ENCODE results near the gene PDPK1.

PDPK1 gene

GRCh38 chr16:2586901-2587480, 49.2 kb downstream of the PDPK1 start:
- TF ChIP-seq, protein P1, sequence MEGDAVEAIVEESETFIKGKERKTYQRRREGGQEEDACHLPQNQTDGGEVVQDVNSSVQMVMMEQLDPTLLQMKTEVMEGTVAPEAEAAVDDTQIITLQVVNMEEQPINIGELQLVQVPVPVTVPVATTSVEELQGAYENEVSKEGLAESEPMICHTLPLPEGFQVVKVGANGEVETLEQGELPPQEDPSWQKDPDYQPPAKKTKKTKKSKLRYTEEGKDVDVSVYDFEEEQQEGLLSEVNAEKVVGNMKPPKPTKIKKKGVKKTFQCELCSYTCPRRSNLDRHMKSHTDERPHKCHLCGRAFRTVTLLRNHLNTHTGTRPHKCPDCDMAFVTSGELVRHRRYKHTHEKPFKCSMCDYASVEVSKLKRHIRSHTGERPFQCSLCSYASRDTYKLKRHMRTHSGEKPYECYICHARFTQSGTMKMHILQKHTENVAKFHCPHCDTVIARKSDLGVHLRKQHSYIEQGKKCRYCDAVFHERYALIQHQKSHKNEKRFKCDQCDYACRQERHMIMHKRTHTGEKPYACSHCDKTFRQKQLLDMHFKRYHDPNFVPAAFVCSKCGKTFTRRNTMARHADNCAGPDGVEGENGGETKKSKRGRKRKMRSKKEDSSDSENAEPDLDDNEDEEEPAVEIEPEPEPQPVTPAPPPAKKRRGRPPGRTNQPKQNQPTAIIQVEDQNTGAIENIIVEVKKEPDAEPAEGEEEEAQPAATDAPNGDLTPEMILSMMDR (IDR thresholded peaks at IDR 0.05) = no peak
- no peak for TF ChIP-seq ZFX (IDR thresholded peaks at IDR 0.05; ENCODE audit: borderline replicate concordance)
- no peak overlapping the region for H3K27ac ChIP-seq

DNA sequence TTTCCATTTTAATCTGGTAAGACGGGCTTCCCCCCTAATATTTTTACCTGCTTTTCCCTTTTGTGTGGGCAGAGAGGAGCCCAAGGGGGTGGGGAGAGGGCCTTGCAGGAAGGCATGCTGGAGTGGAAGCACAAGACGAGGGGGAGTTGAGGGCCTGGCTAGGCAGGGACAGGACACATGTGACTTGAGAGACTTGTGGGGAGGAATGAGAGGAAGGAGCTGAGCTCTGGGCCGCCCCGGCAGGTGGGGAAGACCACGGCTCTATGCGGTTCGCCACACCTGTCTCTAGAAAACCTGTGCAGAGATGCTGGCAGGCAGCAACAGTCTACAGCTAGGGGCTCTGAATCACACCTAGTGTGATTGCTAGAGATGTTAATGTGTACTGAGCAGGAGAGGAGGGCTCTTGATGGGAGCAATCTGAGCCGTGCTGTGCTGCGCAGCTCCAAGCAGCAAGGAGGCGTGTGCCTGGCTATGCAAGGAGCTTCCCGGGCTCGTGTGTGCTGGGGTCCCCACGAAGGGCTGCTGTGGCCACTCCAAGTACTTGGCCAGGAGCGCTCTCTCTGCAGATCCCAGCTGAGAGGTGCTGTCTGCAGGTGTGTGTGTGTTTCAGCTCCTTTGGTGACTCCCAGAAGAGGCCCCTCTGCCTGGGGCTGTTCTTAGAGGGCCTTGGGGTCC, 50.2 kb downstream of the PDPK1 start:
- TF ChIP-seq, protein P1 (IDR thresholded peaks at IDR 0.05) = no peak
- no peak for TF ChIP-seq ZFX (IDR thresholded peaks at IDR 0.05; ENCODE audit: borderline replicate concordance)

GRCh38 chr16:2591476-2592240, 53.8 kb downstream of the PDPK1 start:
- TF ChIP-seq, protein P1 (IDR thresholded peaks at IDR 0.05) = no peak
- TF ChIP-seq ZFX (IDR thresholded peaks at IDR 0.05; ENCODE audit: borderline replicate concordance) = no peak
- no peak overlapping the region for H3K27ac ChIP-seq

More for the DNA sequence above, 50.2 kb downstream of the PDPK1 start:
- no peak overlapping the region for H3K27ac ChIP-seq

DNA sequence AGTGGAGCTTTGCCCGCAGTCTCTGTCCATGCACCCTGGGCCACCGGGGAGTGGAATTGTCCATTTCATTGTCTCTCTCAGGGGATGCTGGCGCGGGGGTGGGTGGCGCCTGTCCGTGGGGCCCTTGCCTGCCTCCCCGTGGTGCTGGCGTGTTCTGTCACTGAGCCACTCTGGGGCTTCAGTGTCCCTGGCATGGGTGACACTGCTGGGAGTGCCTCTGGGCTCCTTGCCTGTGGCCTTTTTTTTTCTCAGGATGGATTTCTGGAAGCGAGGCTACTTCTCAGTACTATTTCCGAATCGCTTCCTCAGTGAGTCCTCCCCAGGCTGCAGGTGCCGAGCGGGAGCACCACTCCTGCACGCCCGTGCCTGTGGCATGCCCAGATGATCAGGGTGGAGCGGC, 55.0 kb downstream of the PDPK1 start:
- no peak overlapping the region for H3K27ac ChIP-seq
- TF ChIP-seq, protein P1 (IDR thresholded peaks at IDR 0.05) = no peak
- TF ChIP-seq ZFX (IDR thresholded peaks at IDR 0.05; ENCODE audit: borderline replicate concordance) = no peak

DNA sequence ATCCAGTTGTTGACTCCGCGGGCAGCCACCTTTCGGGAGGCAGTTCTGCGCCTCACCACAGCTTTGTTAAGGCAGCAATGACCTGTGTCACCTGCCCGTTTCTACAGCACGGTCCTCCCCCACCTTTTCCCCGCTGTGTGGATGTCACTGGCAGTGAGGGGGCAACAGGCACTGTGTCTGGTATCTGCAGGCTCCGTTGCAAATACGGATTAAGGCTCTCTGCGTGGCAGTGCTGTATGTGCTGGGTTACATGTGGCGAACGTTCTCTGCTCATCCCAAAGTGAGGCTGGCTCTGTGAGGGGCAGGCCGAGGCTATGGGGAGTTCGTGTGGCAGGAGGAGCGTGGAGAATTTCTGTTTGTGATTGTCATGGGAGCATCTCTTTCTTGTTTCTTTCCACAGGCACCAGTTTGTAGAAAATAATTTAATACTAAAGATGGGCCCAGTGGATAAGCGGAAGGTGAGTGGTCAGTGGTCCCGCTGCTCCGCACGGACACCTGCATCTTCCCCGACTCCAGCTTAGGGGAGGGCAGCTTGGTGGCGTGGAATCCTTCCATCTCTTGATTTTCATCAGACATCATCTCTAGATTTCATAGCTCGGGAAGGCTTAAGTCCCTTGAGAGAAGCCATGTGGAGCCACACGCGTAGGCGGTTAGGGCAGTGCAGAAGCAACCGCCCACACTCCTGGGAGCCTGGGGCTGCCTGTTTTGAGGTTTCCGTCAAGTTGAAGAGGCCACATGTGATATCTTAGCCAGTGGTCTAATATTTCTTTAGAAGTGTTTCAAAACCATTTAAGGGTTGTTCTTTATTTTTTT, 57.8 kb downstream of the PDPK1 start:
- no peak overlapping the region for H3K27ac ChIP-seq
- TF ChIP-seq, protein P1 (IDR thresholded peaks at IDR 0.05) = no peak
- TF ChIP-seq ZFX (IDR thresholded peaks at IDR 0.05; ENCODE audit: borderline replicate concordance) = no peak

- no peak overlapping the region for H3K27ac ChIP-seq
- TF ChIP-seq, protein P1 (IDR thresholded peaks at IDR 0.05) = no peak
- no peak for TF ChIP-seq ZFX (IDR thresholded peaks at IDR 0.05; ENCODE audit: borderline replicate concordance)
Measured at GRCh38 chr16:2596747-2597559, 59.1 kb downstream of the PDPK1 start.
